Activated naive CD4-positive, alpha-beta T cell treated with anti-CD3 and anti-CD28 coated beads, Interleukin-2, amount 50 U/mL, for 72 hours (primary cell): Measurements from ENCODE around the gene PAK6. TPM values are rescaled to one million over a fixed set of nuclear protein-coding genes. Genes with fewer than 3 reads are reported as not detected.
A peak's percentile ranks its signal among the peaks of the same experiment; 100 is the strongest.

Experiments
- ATAC-seq, 2 donors: fragments of 150-1000 bp; cut with Tn5 transposase; 2 replicates each; pipeline ENCODE4 v1.10.0; 2021; ENCODE audit warnings: mild to moderate bottlenecking in 2 of 2, moderate library complexity in 2 of 2
- DNase-seq, 2 donors: peaks; one replicate each; pipeline ENCODE4 v3.0.0; 2021 to 2022; ENCODE audit warnings: low spot score in 2 of 2
- H3K27ac Mint-ChIP-seq, 2 donors: one replicate each; pipeline ENCODE4 v1.8.0; 2022; ENCODE audit warnings: mild to moderate bottlenecking in 2 of 2, mixed read lengths in 2 of 2
- H3K36me3 Mint-ChIP-seq, 2 donors: one replicate each; pipeline ENCODE4 v1.8.0; 2022; ENCODE audit warnings: mixed read lengths in 2 of 2
- H3K9me3 Mint-ChIP-seq, 2 donors: one replicate each; pipeline ENCODE4 v1.8.0; 2022; ENCODE audit warnings: mixed read lengths in 2 of 2
- total RNA-seq, 2 donors: library from RNA; stranded (reverse); gene quantifications; one replicate each; pipeline ENCODE4 v1.2.3, GENCODE V29; 2022

Gene PAK6
- total RNA-seq, 2 donors from 2014 or later: 0.29 to 0.30 TPM

- no peak overlapping the region for H3K27ac Mint-ChIP-seq
- H3K36me3 Mint-ChIP-seq: no peaks in the 10 kb centered on the region
- DNase-seq (no peak), ATAC-seq (no peak)
- H3K9me3 Mint-ChIP-seq: no peaks in the 10 kb centered on the region
These were observed 25.7 kb downstream of the PAK6 start for GRCh38 chr15:40264321-40265153.

DNA sequence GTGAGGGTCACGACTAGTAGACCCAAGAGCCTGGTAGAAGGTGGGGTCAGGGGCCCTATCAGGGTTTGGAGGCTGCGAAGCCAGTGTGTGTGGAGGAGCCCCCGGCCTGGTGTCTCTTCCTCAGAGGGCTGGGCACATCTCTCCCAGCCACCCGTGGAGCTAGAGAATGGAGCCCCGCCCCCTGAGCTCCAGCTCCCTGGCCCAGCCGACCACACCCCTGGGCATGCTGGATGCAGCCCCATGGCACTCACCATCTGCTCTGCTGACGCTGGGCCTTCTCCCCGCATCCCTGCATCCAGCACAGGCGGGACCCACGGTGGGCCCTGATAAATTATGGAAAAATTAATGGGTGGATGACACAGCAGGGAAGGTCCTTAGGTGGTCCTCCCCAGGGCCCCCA, 26.5 kb downstream of the PAK6 start:
- Mint-ChIP-seq H3K27ac (no peak overlapping the region), H3K36me3 (no peaks in the 10 kb centered on the region), H3K9me3 (no peaks in the 10 kb centered on the region)
- no peak for DNase-seq
- ATAC-seq: no peak

- Mint-ChIP-seq H3K27ac (no peak overlapping the region), H3K9me3 (no peaks in the 10 kb centered on the region), H3K36me3 (no peaks in the 10 kb centered on the region)
- ATAC-seq (no peak), DNase-seq (no peak)
These were observed 27.0 kb downstream of the PAK6 start for GRCh38 chr15:40265875-40266274.

DNA sequence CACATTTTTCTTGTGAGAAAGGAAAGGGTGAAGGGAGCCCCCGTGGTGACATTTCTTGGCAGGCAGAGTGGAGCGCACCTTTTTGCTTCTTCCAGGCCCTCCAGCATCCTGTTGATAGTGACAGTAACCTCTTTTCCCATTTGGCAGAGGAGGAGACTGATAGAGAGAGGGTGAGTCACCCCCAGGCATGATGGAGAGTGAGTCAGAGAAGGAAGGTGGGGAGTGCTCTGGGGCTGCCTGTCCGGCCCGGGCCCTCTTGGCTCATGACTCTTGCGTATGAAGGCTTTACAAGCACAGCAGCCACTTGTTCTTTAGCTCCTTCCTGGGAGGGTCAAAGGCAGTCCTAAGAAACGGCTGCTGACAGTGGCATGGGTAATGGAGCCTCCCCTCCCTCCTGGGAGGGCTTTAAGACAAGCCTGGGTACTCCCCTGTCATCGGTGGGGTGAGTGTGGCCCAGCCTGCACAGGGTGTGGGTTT, 28.0 kb downstream of the PAK6 start:
- ATAC-seq: peak; percentile 57 to 77
- H3K27ac Mint-ChIP-seq: no peak overlapping the region
- no peak for DNase-seq
- no peaks in the 10 kb centered on the region for H3K36me3 Mint-ChIP-seq
- H3K9me3 Mint-ChIP-seq: no peaks in the 10 kb centered on the region

DNA sequence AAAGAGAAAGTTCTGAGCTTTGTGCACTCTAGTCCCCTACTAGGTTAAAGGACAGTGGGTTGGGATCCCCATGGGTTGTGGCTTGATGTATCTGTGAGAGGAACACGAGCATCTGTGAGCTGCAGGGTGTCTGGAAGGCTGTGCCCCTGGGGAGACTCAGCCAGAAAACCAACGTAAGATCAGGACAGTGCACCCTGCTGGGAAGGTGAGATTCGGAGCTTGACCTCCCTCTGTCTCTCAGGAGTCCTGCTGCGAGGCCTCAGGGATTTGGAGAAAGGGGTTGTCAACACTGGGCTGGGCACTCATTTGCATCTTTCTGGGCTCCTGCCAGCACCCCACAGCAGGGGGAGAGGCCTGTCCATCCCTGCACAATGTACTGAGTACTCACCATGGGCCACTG, 28.8 kb downstream of the PAK6 start:
- DNase-seq: no peak
- H3K27ac Mint-ChIP-seq: no peak overlapping the region
- no peak for ATAC-seq
- no peaks in the 10 kb centered on the region for H3K36me3 Mint-ChIP-seq
- no peaks in the 10 kb centered on the region for H3K9me3 Mint-ChIP-seq

DNA sequence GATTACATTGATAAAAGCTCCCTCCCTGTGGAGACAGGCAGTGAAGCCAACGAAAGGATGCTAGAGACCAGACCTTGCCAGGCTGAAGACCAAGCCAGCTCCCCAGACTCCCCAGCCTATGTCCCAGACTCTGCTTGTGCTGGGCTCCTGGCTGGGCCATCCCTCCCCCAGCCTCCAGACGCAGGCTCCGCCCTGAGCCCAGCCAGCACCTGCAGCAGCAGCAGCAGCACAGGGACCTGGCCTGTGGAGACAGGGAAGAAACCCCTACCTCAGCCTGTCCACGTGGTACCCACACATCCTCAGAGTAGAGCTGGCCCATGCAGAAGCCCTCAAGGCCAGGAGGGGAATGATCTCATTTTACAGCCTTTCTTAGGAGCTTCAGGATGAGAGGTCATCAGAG, 30.7 kb downstream of the PAK6 start:
- no peaks in the 10 kb centered on the region for H3K36me3 Mint-ChIP-seq
- ATAC-seq (no peak), DNase-seq (no peak)
- H3K9me3 Mint-ChIP-seq: no peaks in the 10 kb centered on the region
- H3K27ac Mint-ChIP-seq: no peak overlapping the region

DNA sequence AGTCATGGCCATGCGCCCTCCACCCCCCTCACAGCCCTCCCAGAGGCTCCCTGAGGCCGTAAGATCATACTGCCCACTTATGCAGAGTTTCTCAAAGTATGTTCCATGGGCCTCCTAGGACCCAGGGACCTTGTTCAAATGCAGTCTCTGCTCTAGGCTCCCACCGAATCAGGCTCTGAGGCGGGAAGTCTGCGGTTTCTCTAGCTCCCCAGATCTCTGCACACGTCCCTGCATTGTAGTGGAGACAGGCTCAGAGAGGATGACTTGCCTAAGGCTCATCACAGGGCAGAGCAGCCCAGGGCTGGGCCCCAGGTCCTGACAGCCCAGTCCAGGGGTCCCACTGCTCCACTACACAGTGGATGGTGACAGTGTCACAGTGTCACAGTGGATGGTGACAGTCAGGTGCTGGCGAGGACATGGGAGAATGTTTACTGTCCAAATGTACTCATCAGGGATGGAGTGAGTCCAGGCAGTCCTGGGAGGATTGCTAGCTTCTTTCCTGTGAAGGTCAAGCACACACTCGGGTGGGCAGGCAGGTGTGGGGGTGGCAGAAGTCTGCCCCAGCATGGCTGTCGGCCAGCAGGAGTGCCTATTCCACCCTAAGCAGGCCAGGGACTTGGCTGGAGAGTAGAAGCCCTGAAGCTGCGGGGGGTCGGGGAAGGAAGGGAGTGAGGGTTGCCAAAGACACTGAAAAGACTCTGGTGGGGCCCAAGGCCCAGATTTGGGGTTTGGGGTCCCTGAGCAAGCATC, 31.6 kb downstream of the PAK6 start:
- H3K27ac Mint-ChIP-seq: peak overlapping the region in 1 of 2 donors; percentile 68
- DNase-seq (no peak), ATAC-seq (no peak)
- H3K36me3 Mint-ChIP-seq: no peaks in the 10 kb centered on the region
- H3K9me3 Mint-ChIP-seq: no peaks in the 10 kb centered on the region

- no peaks in the 10 kb centered on the region for H3K9me3 Mint-ChIP-seq
- DNase-seq: no peak
- no peak overlapping the region for H3K27ac Mint-ChIP-seq
- ATAC-seq: no peak
- H3K36me3 Mint-ChIP-seq: no peaks in the 10 kb centered on the region
These were observed 33.0 kb downstream of the PAK6 start for GRCh38 chr15:40271685-40272484.

GRCh38 chr15:40272485-40273056, 33.7 kb downstream of the PAK6 start:
- ATAC-seq: peak in 1 of 2 donors; percentile 47
- H3K9me3 Mint-ChIP-seq: no peaks in the 10 kb centered on the region

GRCh38 chr15:40273428-40273827, 34.6 kb downstream of the PAK6 start:
- no peaks in the 10 kb centered on the region for H3K36me3 Mint-ChIP-seq
- ATAC-seq (no peak), DNase-seq (no peak)
- H3K9me3 Mint-ChIP-seq: no peaks in the 10 kb centered on the region
- H3K27ac Mint-ChIP-seq: no peak overlapping the region

More at GRCh38 chr15:40272485-40273056, 33.7 kb downstream of the PAK6 start:
- DNase-seq: no peak
- Mint-ChIP-seq H3K27ac (no peak overlapping the region), H3K36me3 (no peaks in the 10 kb centered on the region)

DNA sequence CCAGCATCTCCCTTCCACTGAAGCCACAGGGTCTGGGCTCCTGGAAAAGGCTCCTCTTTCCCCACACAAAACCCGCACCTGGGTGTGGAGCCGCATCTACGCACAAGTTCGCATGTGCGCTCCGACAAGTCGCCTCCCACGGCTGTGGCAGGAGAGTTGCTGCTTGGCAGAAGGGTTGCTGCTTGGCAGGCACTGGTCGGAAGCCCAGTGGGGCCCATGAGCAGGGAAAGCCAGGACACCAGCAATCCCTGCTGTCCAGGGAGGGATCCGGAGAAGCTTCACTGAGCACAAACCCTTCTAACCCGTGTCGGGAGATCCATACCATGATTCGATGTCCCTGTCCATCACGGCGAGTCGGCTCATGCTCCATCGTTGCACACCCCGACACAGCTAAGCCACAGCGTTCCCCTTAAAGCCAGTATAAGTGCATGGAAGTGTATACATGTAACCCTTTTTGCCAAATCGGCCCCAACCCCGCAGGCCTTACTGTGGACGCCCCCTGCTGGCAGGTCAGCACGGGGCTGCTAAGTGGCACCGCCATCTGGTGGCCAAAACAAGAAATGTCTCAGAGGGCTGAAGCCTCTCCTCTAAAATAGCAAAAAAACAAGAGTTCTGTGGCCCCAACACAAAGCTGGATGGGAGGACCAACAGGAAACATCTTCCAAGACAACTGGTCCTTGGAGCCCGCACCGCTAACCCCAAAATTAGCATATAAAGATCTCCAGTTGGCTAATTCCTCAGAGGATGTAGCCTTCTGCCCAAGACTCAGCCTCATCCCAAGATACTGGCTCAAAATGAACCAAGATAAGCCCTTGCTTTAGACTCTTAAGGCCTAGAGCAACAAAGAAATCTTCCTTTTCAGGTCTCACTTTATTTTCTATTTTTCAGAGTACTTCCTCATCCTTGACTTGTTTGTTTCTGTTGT, 35.7 kb downstream of the PAK6 start:
- DNase-seq (peak; percentile 84 to 95), ATAC-seq (peak; percentile 73 to 75)
- no peaks in the 10 kb centered on the region for H3K9me3 Mint-ChIP-seq
- no peaks in the 10 kb centered on the region for H3K36me3 Mint-ChIP-seq
- H3K27ac Mint-ChIP-seq: no peak overlapping the region

GRCh38 chr15:40275523-40275922, 36.7 kb downstream of the PAK6 start:
- DNase-seq (no peak), ATAC-seq (no peak)
- Mint-ChIP-seq H3K36me3 (no peaks in the 10 kb centered on the region), H3K27ac (no peak overlapping the region), H3K9me3 (no peaks in the 10 kb centered on the region)

DNA sequence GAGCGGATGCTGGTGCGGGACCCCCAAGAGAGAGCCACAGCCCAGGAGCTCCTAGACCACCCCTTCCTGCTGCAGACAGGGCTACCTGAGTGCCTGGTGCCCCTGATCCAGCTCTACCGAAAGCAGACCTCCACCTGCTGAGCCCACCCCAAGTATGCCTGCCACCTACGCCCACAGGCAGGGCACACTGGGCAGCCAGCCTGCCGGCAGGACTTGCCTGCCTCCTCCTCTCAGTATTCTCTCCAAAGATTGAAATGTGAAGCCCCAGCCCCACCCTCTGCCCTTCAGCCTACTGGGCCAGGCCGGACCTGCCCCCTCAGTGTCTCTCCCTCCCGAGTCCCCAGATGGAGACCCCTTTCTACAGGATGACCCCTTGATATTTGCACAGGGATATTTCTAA, 37.1 kb downstream of the PAK6 start:
- no peak overlapping the region for H3K27ac Mint-ChIP-seq
- no peaks in the 10 kb centered on the region for H3K9me3 Mint-ChIP-seq
- H3K36me3 Mint-ChIP-seq: no peaks in the 10 kb centered on the region
- ATAC-seq (no peak), DNase-seq (no peak)

- DNase-seq: no peak
- no peak overlapping the region for H3K27ac Mint-ChIP-seq
- ATAC-seq: no peak
- H3K9me3 Mint-ChIP-seq: no peaks in the 10 kb centered on the region
- H3K36me3 Mint-ChIP-seq: no peaks in the 10 kb centered on the region
These were observed 38.1 kb downstream of the PAK6 start for GRCh38 chr15:40276927-40277326.

DNA sequence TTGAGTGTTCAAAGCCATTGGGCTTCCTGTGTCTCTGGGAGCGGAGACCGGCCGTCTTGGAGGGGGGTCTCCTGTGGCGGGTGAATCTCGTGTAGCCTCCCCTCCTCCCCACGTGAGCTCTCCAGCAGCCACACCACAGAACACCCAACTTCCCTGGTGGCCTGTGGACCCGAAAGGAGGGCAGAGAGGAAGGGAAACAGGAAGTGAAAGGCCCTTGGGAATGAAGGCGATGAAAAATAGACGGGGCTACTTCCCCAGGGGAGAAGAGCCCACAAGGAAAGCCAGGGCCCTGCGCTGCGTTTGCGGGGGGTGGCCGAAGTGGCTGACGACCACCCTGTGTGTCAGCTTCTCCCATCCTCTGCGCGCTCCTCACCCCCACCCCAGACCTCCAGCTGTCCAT, 38.6 kb downstream of the PAK6 start:
- DNase-seq: no peak
- ATAC-seq: no peak
- no peak overlapping the region for H3K27ac Mint-ChIP-seq
- no peaks in the 10 kb centered on the region for H3K9me3 Mint-ChIP-seq
- no peaks in the 10 kb centered on the region for H3K36me3 Mint-ChIP-seq

DNA sequence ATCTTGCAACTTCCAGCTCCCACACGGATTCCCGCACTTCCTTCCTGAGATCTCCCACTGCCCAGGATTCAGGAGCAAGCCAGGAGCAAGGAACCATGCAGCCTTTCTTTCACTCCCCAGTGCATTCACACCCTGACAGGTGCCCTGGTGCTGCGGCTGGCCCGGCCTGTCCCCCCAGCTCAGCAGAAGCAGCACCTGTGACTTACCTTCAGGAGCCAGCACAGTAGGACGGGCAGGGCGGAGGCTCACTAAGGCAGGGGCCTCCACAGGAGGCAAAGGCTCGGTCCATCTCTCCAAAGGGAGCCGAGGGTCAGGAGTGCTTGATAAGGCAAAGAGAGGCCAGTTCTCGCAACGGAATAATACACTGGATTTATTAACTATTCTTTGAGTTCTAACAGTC, 39.2 kb downstream of the PAK6 start:
- H3K9me3 Mint-ChIP-seq: no peaks in the 10 kb centered on the region
- H3K36me3 Mint-ChIP-seq: no peaks in the 10 kb centered on the region
- H3K27ac Mint-ChIP-seq: no peak overlapping the region
- no peak for DNase-seq
- no peak for ATAC-seq
